GM18873 (cell line): ENCODE results near the gene CDH4.

ENCODE experiments used
- ATAC-seq: cut with Tn5 transposase; IDR thresholded peaks from one replicate; pipeline ENCODE4 v1.9.1; 2021; ENCODE audit warnings: mild to moderate bottlenecking, moderate library complexity, moderate number of reproducible peaks; ENCODE audit not compliant: unreplicated experiment, low FRiP score

Gene CDH4

GRCh38 chr20:61832181-61832580 lies 580.1 kb downstream of the CDH4 start:
- ATAC-seq: no peak

- no peak for ATAC-seq
These were observed 581.9 kb downstream of the CDH4 start for GRCh38 chr20:61833807-61834610.

DNA sequence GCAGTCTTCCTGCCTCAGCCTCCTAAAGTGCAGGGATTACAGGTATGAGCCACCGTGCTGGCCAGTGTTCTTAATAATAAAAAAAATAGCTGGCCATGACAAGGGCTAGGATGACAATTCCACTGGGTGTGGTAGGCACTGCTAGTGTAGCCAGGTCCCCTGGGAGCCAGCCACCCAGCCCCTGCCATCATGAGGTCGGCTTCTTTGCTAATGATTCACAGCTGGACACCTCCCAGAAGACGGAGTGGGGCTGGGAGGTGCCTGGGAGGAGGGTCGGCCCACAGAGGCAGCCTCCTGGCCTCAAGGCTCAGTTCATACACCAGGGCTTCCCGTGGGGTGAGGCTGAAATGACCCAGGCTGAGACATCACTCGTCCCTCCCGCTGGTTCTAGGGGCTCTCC lies 583.2 kb downstream of the CDH4 start:
- no peak for ATAC-seq

- no peak for ATAC-seq
These were observed 583.8 kb downstream of the CDH4 start for GRCh38 chr20:61835791-61836350.

DNA sequence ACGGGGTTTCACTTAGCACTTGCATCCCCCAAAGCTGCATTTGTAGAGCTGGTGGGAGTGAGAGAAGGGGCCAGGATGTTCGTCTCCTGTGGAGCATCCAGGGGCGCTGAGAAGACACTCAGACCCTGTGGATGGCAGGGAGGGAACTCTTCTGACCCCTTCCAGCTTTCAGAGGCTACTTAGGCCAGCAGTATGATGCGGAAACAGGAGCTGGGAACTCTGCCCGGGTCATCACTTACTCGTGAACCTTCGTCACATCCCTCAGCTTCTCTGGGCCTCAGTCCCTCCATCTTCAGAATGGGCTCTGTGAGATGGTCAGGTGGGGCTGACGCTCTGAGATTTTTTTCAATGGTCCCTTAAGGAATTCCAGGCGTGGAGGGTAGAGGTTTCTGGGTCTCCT lies 585.1 kb downstream of the CDH4 start:
- no peak for ATAC-seq

DNA sequence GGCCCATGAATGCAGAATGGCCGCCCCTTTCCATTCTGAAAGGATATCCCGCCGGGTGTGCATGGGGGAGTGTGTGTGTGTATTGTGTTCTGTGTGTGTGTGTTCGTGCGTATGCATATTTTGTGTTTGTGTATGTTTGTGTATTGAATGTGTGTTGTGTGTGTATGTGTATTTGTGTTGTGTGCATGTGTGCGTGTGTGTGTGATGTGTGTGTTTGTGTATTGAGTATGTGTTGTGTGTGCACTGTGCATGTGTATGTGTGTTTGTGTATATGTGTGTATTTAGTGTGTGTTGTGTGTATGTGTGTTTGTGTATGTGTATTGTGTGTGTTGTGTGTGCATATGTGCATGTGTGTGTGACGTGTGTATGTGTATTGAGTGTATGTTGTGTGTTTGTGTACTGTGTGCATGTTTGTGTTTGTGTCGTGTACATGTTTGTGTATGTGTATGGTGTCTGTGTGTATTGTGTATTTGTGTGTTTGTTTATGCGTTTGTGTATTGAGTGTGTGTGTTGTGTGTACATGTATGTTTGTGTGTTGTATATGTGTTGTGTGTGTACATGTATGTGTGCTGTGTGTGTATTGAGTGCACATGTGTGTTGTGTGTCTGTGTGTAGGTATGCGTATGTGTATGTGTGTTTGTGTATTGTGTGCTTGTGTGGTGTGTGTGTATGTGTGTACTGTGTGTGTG lies 587.3 kb downstream of the CDH4 start:
- no peak for ATAC-seq

GRCh38 chr20:61839912-61840778 lies 588.1 kb downstream of the CDH4 start:
- no peak for ATAC-seq

DNA sequence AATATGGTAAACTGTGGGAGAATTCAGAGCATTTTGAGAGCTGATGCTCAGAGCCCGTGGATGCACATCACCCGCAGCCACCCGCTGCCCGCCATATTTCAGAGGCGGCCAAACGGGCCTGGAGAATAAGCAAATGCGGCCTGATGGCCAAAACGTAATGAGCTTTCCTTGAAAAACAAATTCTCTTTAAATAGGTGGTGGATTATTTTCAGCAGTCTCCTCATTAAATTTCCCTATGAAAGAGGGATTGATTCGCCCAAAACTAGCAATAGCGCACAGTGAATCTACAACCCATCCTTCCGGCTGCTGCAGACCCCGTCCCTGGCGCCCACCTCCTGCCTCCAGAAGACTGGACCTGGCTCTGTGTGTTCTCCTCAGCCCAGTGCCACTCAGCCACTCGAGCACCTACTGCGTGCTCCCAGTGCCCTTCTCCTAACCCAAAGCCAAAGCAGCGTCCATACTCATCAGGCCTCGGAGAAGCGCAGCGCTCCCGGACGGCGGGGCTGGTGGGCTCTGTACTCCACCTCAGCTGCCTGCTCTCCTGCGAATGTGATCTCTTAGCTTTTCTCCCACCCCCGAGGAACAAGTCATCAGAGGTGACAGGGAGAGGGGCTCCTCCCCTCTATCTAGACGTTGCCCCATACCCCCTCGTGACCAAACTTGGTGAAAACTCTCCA lies 588.9 kb downstream of the CDH4 start:
- no peak for ATAC-seq

- no peak for ATAC-seq
These were observed 589.5 kb downstream of the CDH4 start for GRCh38 chr20:61841551-61841950.

- no peak for ATAC-seq
These were observed 589.9 kb downstream of the CDH4 start for GRCh38 chr20:61841966-61842365.

DNA sequence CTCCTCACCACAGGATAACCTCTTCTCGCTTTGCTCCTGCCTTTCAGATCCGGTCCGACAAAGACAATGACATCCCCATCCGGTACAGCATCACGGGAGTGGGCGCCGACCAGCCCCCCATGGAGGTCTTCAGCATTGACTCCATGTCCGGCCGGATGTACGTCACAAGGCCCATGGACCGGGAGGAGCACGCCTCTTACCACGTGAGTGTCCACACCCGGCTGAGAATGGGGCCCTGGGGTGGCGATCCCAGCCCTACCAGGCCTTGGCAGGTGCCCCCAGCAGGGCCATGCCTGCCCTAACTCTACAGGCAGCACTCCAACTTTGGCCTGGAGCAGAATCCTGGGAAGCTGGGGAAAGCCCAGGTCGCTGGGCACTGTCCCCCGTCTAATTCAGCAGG lies 592.6 kb downstream of the CDH4 start:
- no peak for ATAC-seq

DNA sequence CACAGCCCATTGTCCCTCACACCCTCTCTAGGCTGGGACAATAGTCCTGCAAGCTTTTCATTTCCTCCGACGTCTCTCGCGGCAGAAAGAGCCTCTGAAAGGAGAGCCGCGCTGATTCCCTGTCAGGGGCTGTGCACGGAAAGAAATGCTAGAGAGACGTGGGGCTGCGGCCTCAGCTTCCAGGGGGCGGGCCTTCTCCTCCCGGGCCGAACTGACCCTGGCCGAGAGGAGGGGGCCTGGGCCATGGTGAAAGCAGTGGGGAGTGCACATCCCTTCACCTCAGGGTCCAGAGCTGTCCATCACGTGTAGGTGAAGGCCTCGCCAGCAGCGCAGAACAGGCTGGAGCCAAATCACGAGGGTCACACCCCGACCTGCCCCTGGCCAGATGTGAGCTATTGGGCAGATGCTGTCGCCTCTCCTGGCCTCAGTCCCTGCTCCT lies 593.2 kb downstream of the CDH4 start:
- no peak for ATAC-seq

DNA sequence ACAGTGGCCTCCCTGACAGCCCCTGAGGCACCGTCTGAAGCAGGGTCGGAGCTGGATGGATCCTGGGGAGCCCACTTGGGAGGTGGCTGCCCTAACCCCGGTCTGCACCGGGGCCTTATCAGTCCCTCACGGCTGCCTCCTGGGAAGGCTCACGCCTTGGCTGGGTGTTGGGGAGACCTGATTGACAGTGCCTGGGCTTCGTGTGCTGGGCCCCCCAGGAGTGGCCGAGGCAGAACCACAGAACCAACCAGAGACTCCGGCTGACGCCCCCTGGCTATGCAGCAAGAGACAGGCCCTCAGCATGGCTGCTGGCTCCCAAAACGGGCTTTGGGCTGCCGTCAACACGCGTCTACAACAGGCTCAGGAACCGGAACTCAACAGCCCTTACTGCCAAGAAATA lies 594.0 kb downstream of the CDH4 start:
- ATAC-seq: no peak

DNA sequence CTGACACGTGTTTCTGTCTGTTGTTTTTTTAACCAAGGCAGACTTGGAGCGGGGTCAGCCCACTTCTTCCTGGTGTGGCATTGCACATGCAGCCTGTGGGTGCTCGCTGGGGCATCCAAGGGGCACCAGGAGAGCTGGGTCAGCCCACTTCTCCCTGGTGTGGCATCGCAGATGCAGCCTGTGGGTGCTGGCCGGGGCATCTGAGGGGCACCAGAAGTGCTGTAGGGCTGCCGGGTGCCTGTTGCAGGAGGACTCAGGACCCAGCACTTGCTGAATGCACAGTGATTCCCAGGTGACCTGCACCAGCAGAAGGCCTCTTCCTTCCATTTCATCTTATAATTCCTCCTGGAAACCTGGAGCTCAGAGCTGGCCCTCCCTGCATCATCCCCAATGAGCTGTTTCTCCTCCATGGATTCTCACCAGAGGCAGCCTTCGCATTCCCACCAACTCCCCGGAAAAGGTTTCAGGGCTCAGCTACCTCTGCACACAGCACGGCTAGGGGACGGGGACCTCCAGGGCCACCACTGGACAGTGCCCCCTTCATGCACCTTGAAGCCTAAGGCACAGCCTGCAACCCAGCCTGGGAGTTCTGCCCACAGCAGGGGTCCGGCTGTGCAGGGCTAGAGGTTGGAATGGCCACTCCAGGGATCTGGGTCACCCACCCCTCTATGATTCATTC lies 594.8 kb downstream of the CDH4 start:
- no peak for ATAC-seq

GRCh38 chr20:61847420-61847748 lies 595.3 kb downstream of the CDH4 start:
- ATAC-seq: no peak

- no peak for ATAC-seq
These were observed 595.9 kb downstream of the CDH4 start for GRCh38 chr20:61847986-61848385.

GRCh38 chr20:61848851-61849250 lies 596.8 kb downstream of the CDH4 start:
- no peak for ATAC-seq

- no peak for ATAC-seq
These were observed 597.3 kb downstream of the CDH4 start for GRCh38 chr20:61849376-61849775.

GRCh38 chr20:61849822-61850221 lies 597.8 kb downstream of the CDH4 start:
- no peak for ATAC-seq

GRCh38 chr20:61850457-61850856 lies 598.4 kb downstream of the CDH4 start:
- ATAC-seq: no peak
